ENCODE results near the gene CYTL1.

GRCh38 chr4:4971796-4972195 is 47.5 kb downstream of the CYTL1 start:
- TF ChIP-seq POLR2A (IDR thresholded peaks at IDR 0.05; ENCODE audit: low read depth, low read length) (no peak), CTCF (conservative IDR thresholded peaks at IDR 0.05; ENCODE audit: low read depth, low read length) (no peak), MXI1 (IDR thresholded peaks at IDR 0.05; ENCODE audit: borderline replicate concordance, low read depth, low read length) (no peak), CHD1 (IDR thresholded peaks at IDR 0.05; ENCODE audit: low read depth, low read length) (no peak), CEBPB (IDR thresholded peaks at IDR 0.05; ENCODE audit: low read depth, low read length) (no peak), RAD21 (IDR thresholded peaks at IDR 0.05; ENCODE audit: low read length) (no peak), MAZ (IDR thresholded peaks at IDR 0.05; ENCODE audit: borderline replicate concordance, low read depth, low read length) (no peak)
